H9 (cell line): Measurements from ENCODE around the gene REEP1. TPM values are rescaled to one million over a fixed set of nuclear protein-coding genes. Genes with fewer than 3 reads are reported as not detected.

Source experiments
- DNase-seq: peaks from one replicate; pipeline ENCODE4 v3.0.0-alpha.2; 2017
- H2AFZ ChIP-seq: one replicate; pipeline ENCODE4 v1.6.1; 2013; ENCODE audit warnings: mild to moderate bottlenecking, low read length, control low read depth, moderate library complexity
- H2AK5ac ChIP-seq: 2 replicates; pipeline ENCODE4 v1.6.1; 2013; ENCODE audit warnings: low read length, control low read depth, mixed read lengths; ENCODE audit not compliant: insufficient read length
- H2BK120ac ChIP-seq: one replicate; pipeline ENCODE4 v1.6.1; 2013; ENCODE audit warnings: low read depth, mild to moderate bottlenecking, low read length, control low read depth, inconsistent platforms; ENCODE audit not compliant: poor library complexity, severe bottlenecking
- H2BK12ac ChIP-seq: 2 replicates; pipeline ENCODE4 v1.6.1; 2013; ENCODE audit warnings: low read length, control low read depth, mixed read lengths, low read depth; ENCODE audit not compliant: insufficient read length
- H2BK15ac ChIP-seq: 2 replicates; pipeline ENCODE4 v1.6.1; 2013; ENCODE audit warnings: low read depth, low read length, control low read depth
- H2BK20ac ChIP-seq: one replicate; pipeline ENCODE4 v1.6.1; 2013; ENCODE audit warnings: low read depth, mild to moderate bottlenecking, low read length, control low read depth, inconsistent platforms; ENCODE audit not compliant: poor library complexity, severe bottlenecking
- H2BK5ac ChIP-seq: 2 replicates; pipeline ENCODE4 v1.6.1; 2013; ENCODE audit warnings: low read length, control low read depth, mixed read lengths; ENCODE audit not compliant: insufficient read length
- H3K14ac ChIP-seq: 2 replicates; pipeline ENCODE4 v1.6.1; 2013; ENCODE audit warnings: low read length, control low read depth; ENCODE audit not compliant: insufficient read depth
- H3K18ac ChIP-seq: 2 replicates; pipeline ENCODE4 v1.6.1; 2013; ENCODE audit warnings: low read depth, mild to moderate bottlenecking, mixed read lengths, low read length, control low read depth; ENCODE audit not compliant: insufficient read length
- H3K23ac ChIP-seq: 2 replicates; pipeline ENCODE4 v1.6.1; 2013; ENCODE audit warnings: low read length, control low read depth, mixed read lengths, low read depth; ENCODE audit not compliant: insufficient read length
- H3K23me2 ChIP-seq: 2 replicates; pipeline ENCODE4 v1.6.1; 2013; ENCODE audit warnings: low read depth, mild to moderate bottlenecking, mixed read lengths, low read length, control low read depth; ENCODE audit not compliant: insufficient read length, poor library complexity, severe bottlenecking
- H3K27ac ChIP-seq: 2 replicates; pipeline ENCODE4 v1.5.1; 2013; ENCODE audit warnings: low read length, control low read depth, mixed read lengths, low read depth; ENCODE audit not compliant: insufficient read length
- H3K27me3 ChIP-seq: 2 replicates; pipeline ENCODE4 v1.6.1; 2013; ENCODE audit warnings: low read length, control low read depth, inconsistent platforms; ENCODE audit not compliant: insufficient read depth
- H3K4ac ChIP-seq: 2 replicates; pipeline ENCODE4 v1.6.1; 2013; ENCODE audit warnings: low read depth, mild to moderate bottlenecking, control low read depth, inconsistent platforms, low read length, moderate library complexity
- H3K4me1 ChIP-seq: 2 replicates; pipeline ENCODE4 v1.6.1; 2013; ENCODE audit warnings: low read length, control low read depth, inconsistent platforms; ENCODE audit not compliant: insufficient read depth
- H3K4me2 ChIP-seq: 2 replicates; pipeline ENCODE4 v1.6.1; 2013; ENCODE audit warnings: low read length, control low read depth, mixed read lengths; ENCODE audit not compliant: insufficient read length, insufficient read depth
- H3K56ac ChIP-seq: 2 replicates; pipeline ENCODE4 v1.6.1; 2013; ENCODE audit warnings: low read depth, mild to moderate bottlenecking, mixed read lengths, low read length, control low read depth; ENCODE audit not compliant: insufficient read length
- H3K79me1 ChIP-seq: 2 replicates; pipeline ENCODE4 v1.6.1; 2013; ENCODE audit warnings: low read depth, mild to moderate bottlenecking, moderate library complexity, low read length, control low read depth, inconsistent platforms; ENCODE audit not compliant: insufficient read depth, poor library complexity, severe bottlenecking
- H3K79me2 ChIP-seq: 2 replicates; pipeline ENCODE4 v1.6.1; 2013; ENCODE audit warnings: low read length, control low read depth, inconsistent platforms; ENCODE audit not compliant: insufficient read depth
- H3K9ac ChIP-seq: 2 replicates; pipeline ENCODE4 v1.6.1; 2013; ENCODE audit warnings: low read length, control low read depth, mixed read lengths; ENCODE audit not compliant: insufficient read length; ENCODE audit errors: extremely low read depth
- H3K9me3 ChIP-seq: one replicate; pipeline ENCODE4 v1.6.1; 2013; ENCODE audit warnings: low read depth, low read length, inconsistent platforms; ENCODE audit not compliant: control insufficient read depth
- H3T11ph ChIP-seq: one replicate; pipeline ENCODE4 v1.6.1; 2013; ENCODE audit warnings: mild to moderate bottlenecking, low read length, control low read depth, inconsistent platforms
- H4K20me1 ChIP-seq: one replicate; pipeline ENCODE4 v1.6.1; 2013; ENCODE audit not compliant: control insufficient read depth, insufficient read length, insufficient read depth
- H4K5ac ChIP-seq: 2 replicates; pipeline ENCODE4 v1.6.1; 2013; ENCODE audit warnings: low read depth, mild to moderate bottlenecking, mixed read lengths, low read length, control low read depth; ENCODE audit not compliant: insufficient read length
- H4K8ac ChIP-seq: replicated peaks from 2 replicates; pipeline ENCODE4 v1.6.1; 2013; ENCODE audit warnings: low read length, control low read depth, mixed read lengths, low read depth; ENCODE audit not compliant: insufficient read length
- H4K91ac ChIP-seq: 2 replicates; pipeline ENCODE4 v1.6.1; 2013; ENCODE audit warnings: low read depth, mild to moderate bottlenecking, moderate library complexity, mixed read lengths, low read length, control low read depth; ENCODE audit not compliant: insufficient read length
- H3K27ac Mint-ChIP-seq, 3 experiments: 2 replicates in 2 of 3; 3 replicates in 1 of 3; pipeline ENCODE4 v1.8.0; 2020 to 2021; ENCODE audit warnings: mixed read lengths in 3 of 3, mild to moderate bottlenecking in 1 of 3, moderate library complexity in 1 of 3
- H3K27me3 Mint-ChIP-seq: 2 replicates; pipeline ENCODE4 v1.8.0; 2021; ENCODE audit warnings: low read depth, mild to moderate bottlenecking, moderate library complexity, mixed read lengths
- H3K36me3 Mint-ChIP-seq, 3 experiments: 2 replicates in 2 of 3; 3 replicates in 1 of 3; pipeline ENCODE4 v1.8.0; 2020 to 2021; ENCODE audit warnings: low read depth in 3 of 3, mixed read lengths in 3 of 3; ENCODE audit not compliant: insufficient read depth in 1 of 3
- H3K4me1 Mint-ChIP-seq, 2 experiments: 2 replicates each; pipeline ENCODE4 v1.8.0; 2020; ENCODE audit warnings: mixed read lengths in 2 of 2
- H3K4me3 Mint-ChIP-seq, 2 experiments: 2 replicates in 1 of 2; 3 replicates in 1 of 2; pipeline ENCODE4 v1.8.0; 2020 to 2021; ENCODE audit warnings: mild to moderate bottlenecking in 2 of 2, mixed read lengths in 2 of 2, moderate library complexity in 1 of 2
- H3K9me3 Mint-ChIP-seq, 2 experiments: 2 replicates in 1 of 2; 3 replicates in 1 of 2; pipeline ENCODE4 v1.8.0; 2020; ENCODE audit warnings: mild to moderate bottlenecking in 2 of 2, mixed read lengths in 2 of 2, moderate library complexity in 1 of 2
- total RNA-seq: library from RNA; stranded (reverse); gene quantifications from 2 replicates; pipeline ENCODE4 v1.2.1, GENCODE V29; 2021
- TF ChIP-seq, protein P1 (sequence below): fragments of 200-600 bp; sonication (generic); conservative IDR thresholded peaks from 3 replicates; pipeline ENCODE4 v1.8.0; 2021; ENCODE audit warnings: antibody characterized with exemption, mild to moderate bottlenecking

The REEP1 gene
- total RNA-seq, 1 experiment from 2014 or later, result 1.3 TPM

- H3K56ac ChIP-seq, result no peak overlapping the region
- no peak overlapping the region for H2AK5ac ChIP-seq
- Mint-ChIP-seq H3K36me3 (no peaks in the 10 kb centered on the region; a peak in 1 of 7 replicates), H3K9me3 (peaks cover 10% of the 10 kb centered on the region in 2 experiments), H3K27me3 (peaks cover 62% of the 10 kb centered on the region), H3K27ac (no peak overlapping the region), H3K4me3 (no peak overlapping the region), H3K4me1 (peaks cover 8% of the 10 kb centered on the region in 2 experiments)
- no peaks in the 10 kb centered on the region for H4K20me1 ChIP-seq
- H3K14ac ChIP-seq, result no peak overlapping the region
- no peaks in the 10 kb centered on the region for H3K79me2 ChIP-seq
- DNase-seq, result no peak
- no peak overlapping the region for H2AFZ ChIP-seq
- no peak overlapping the region for H4K91ac ChIP-seq
- no peaks in the 10 kb centered on the region for H3K9me3 ChIP-seq
- H3K4me2 ChIP-seq, result no peak overlapping the region
- H2BK12ac ChIP-seq, result no peak overlapping the region
- no peak overlapping the region for H3K27ac ChIP-seq
- H3K4ac ChIP-seq, result no peak overlapping the region
- no peak overlapping the region for H4K8ac ChIP-seq
- H2BK15ac ChIP-seq, result no peak overlapping the region
- no peak overlapping the region for H3K23ac ChIP-seq
- H3K9ac ChIP-seq, result no peak overlapping the region
- H2BK20ac ChIP-seq, result no peak overlapping the region
- TF ChIP-seq, protein P1, sequence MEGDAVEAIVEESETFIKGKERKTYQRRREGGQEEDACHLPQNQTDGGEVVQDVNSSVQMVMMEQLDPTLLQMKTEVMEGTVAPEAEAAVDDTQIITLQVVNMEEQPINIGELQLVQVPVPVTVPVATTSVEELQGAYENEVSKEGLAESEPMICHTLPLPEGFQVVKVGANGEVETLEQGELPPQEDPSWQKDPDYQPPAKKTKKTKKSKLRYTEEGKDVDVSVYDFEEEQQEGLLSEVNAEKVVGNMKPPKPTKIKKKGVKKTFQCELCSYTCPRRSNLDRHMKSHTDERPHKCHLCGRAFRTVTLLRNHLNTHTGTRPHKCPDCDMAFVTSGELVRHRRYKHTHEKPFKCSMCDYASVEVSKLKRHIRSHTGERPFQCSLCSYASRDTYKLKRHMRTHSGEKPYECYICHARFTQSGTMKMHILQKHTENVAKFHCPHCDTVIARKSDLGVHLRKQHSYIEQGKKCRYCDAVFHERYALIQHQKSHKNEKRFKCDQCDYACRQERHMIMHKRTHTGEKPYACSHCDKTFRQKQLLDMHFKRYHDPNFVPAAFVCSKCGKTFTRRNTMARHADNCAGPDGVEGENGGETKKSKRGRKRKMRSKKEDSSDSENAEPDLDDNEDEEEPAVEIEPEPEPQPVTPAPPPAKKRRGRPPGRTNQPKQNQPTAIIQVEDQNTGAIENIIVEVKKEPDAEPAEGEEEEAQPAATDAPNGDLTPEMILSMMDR, result no peak
- H3K79me1 ChIP-seq, result no peaks in the 10 kb centered on the region
- H2BK120ac ChIP-seq, result no peak overlapping the region
- peaks cover 27% of the 10 kb centered on the region for H3K27me3 ChIP-seq
- H3K4me1 ChIP-seq, result no peaks in the 10 kb centered on the region
- H3K18ac ChIP-seq, result no peak overlapping the region
- H2BK5ac ChIP-seq, result no peak overlapping the region
- H4K5ac ChIP-seq, result no peak overlapping the region
- H3K23me2 ChIP-seq, result peaks cover 6% of the 10 kb centered on the region
- H3T11ph ChIP-seq, result no peak overlapping the region
Observed at GRCh38 chr2:86341470-86341869, 4.0 kb upstream of the REEP1 start.
